KG1 (cell line): ENCODE data around the gene CTXN1.

Source experiments
- DNase-seq: peaks from one replicate; lab custom pipeline; 2025; lab: John Stamatoyannopoulos, UW

The CTXN1 gene

DNA sequence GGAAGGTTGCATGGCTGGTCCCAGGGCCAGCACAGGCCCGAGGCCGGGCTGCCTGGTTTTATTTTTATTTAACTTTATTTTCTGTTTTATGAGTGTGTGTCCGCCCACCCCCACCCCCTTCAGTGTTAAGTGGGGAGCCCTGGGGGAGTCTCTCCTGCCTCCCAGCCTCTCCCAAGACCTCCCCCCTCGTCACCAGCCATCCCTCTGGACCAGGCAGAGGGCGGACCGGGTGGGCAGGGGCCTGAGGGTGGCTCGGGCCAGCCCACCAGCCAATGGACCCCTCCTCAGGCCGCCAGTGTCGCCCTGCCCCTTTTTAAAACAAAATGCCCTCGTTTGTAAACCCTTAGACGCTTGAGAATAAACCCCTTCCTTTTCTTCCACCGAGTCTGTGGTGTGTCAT, 11.8 kb downstream of the CTXN1 start:
- DNase-seq: no peak

DNA sequence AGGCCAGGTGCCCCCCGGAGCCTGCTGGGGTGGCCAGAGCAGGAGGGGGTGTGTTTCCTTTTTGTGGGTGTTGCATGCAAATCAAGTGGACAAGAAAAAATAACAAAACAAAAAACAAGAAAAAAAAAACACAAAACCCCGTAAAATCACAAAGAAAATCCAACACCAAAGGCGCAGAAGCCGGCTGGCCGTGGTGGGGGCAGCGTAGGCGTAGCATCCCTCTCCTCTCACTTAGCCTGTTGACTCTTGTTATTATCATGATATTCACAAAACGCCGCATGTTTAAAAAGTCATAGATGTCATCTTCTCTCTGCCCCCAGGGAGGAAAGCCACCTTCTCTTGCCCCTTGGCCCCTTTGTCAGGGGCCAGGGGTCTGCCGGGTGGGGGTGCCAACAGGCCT, 12.3 kb downstream of the CTXN1 start:
- no peak for DNase-seq

DNA sequence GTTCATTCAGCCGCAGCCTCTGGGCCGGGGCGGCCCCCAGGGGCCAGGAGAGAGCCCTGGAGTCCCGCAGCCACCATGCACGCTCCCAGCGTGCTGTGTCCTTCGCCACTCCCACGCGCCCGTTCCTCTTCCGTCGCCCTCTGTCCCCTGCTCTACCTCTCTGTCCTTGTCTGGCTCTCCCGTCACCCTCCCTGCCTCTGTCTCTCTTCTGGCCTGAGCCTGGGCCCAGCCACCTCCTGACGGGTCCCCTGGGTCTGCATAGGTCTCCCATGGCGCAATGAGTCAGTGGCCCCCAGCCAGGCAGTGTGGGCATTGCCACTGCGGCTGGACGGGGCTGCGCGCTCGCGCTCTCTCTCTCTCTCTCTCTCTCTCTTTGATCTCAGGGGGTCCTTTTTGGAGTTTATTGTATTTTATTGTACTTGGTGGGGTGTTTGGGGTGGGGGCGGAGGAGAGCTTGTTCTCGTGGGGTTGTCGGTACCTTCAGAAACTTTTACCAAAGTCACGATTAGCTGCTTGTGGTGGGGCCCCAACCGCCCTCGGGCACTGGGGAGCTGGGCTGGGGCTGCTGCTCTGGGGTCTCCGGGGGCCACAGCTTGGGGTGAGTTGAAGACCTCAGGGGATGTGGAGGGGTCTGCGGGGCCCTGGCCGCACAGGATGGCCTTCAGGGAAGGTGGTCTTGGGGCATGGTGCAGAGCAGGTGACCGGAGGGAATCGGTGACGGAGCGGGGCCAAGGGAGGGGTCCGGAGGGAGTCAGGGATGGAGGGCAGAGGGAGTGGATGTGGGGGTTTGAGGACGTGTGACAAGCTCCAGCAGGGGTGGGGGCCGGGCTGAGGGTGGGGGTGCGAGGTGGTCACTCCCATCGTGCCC, 13.0 kb downstream of the CTXN1 start:
- DNase-seq: no peak

DNA sequence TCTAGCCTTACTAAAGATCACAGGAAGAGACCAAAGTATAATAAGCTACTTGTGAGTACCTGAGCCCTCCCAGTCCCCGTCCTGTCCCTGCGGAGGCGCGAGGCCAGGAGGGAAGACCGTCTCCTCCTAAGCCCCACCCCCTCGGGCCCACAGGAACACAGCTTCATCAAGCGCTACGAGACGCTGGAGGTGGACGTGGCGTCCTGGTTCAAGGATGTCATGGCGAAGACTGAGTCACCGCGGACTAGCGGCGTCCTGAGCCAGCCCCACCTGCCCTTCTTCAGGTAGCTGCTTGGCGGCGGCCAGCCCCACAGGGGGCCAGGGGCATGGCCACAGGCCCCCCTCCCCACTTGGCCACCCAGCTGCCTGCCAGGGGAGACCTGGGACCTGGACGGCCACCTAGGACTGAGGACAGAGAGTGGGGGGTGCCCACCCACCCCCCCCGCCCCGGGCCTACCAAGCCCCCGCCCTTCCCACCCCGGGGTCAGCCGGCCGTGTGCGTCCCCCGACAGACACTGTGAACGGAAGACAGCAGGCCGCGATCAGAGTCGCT, 13.7 kb downstream of the CTXN1 start:
- no peak for DNase-seq

DNA sequence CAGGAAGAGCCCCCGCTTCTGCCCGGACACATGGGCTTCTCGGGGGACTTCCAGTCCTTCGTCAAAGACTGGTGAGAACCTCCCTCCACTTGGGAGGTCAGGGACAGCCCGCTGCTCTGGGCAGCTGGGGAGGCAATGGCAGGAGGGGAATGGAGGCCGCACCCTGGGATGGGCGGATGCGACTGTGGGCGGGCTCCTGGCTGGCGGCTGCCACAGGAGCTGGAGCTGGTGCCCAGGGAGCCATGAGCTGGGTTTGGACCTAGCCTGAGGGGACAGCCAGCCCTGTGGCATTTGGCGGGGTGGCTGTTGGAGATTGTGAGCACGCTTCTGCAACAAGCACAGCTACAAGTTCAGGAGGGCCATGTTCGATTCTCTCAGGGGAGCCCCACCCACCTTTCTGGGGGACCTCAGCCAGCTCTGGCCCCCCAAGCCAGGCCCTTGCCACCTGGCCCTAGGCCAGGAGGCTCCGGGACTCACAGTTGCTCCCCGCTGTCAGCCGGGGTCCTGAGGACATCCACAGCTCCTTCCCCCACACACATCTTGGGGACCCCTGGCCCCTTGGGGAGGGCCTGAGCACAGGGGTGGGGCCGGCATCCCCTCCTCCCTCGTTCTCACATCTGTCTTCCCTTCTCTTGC, 14.3 kb downstream of the CTXN1 start:
- DNase-seq: no peak

DNA sequence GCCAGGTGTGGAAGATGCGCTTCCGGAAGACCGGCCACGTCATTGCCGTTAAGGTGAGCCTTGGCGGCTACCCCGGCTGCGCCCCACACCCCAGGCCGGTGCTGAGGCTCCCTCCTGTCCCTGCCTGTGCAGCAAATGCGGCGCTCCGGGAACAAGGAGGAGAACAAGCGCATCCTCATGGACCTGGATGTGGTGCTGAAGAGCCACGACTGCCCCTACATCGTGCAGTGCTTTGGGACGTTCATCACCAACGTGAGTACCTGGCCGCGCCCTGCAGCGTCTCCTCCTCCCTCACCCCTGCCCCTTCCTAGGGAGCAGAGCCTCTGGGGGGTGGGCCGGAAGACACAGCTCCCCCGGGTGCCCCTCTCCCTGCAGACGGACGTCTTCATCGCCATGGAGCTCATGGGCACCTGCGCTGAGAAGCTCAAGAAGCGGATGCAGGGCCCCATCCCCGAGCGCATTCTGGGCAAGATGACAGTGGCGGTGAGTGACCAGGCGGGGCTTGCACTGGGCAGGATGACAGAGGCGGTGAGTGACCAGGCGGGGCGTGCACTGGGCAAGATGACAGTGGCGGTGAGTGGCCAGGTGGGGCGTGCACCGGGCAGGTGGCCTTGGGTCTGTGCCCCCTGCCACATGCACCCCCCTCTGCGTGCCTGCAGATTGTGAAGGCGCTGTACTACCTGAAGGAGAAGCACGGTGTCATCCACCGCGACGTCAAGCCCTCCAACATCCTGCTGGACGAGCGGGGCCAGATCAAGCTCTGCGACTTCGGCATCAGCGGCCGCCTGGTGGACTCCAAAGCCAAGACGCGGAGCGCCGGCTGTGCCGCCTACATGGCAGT, 15.4 kb downstream of the CTXN1 start:
- no peak for DNase-seq

DNA sequence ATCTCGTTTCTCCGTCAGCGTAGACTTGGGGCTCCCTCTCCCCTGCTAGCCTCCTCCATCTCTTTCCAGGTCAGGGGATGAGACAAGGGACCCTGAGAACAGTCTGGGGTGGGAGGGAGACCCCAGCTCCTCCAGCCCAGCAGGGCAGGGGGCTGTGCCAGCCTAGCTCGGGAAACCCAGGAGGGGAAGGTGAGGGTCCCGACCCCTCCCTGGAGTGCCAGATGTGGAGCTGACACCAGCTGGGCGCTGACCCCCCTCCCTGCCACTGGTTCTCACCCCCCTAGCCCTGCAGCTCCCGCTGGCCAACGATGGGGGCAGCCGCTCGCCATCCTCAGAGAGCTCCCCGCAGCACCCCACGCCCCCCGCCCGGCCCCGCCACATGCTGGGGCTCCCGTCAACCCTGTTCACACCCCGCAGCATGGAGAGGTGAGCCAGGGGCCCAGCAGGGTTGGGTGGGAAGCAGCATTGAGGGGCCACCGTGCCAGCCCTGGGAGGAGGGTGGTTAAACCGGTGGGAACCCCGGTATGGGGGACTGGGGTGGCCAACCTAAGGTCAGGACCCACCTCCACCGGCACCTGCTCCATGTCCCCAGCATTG, 16.4 kb downstream of the CTXN1 start:
- no peak for DNase-seq

DNA sequence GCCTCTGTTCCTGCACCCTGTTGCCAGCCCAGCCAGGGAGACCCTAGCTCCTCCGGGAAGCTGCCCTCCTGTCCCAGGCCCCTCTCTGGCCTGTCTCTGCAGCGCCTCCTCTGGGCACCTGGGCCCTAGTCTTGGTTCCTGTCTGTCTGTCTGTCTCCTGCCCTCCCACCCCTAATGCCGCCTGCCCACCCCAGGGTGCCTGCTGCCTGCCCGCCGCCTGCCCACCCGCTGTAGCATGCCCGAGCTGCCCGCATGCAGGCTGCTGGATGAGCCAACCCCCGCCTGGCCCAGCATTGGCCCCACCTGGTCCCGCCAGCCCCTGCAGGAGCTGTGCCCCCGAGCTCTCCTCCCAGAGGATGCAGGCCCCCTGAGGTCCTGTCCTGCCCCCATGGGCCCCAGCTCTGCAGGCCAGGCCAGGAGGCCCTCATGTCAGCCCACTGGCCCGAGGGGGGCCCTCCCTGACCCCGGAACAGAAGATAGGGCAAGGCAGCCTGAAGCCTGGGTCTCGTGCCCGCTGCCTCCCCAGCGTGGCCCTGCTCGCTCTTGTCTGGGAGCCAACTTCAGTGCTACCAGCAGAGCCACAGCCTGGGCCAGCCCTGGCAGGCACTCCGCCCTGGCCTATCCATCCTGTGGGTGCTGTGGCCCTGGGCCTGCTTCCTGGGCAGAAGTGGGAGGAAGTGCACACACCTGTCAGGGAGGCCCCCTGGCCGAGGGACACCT, 17.0 kb downstream of the CTXN1 start:
- DNase-seq: no peak

DNA sequence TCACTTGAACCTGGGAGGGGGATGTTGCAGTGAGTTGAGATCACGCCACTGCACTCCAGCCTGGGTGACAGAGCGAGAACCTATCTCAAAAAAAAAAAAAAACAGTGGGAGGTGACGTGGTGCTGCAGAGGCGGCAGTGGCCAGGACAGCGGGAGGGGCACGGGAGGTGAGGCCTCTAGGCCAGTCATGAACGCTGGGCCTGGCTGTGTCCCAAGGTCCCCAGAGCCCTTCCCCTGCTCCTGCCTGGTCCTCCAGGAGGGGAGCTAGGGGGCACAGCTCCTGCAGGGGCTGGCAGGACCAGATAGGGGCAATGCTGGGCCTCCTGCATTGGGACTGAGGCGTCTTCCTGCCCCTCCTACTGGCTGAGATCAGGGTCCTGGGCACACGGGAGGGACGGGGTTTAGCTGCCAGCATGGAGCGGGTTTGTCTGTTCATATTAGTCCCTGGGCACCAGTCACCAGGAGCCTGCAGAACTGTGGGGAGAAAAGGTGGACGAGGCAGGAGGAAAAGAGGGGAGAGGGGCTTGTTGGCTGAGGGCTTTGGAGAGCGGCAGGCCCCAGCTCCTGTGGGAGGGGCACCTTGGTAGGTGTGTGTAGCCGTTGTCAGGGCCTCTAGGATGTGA, 17.7 kb downstream of the CTXN1 start:
- no peak for DNase-seq

DNA sequence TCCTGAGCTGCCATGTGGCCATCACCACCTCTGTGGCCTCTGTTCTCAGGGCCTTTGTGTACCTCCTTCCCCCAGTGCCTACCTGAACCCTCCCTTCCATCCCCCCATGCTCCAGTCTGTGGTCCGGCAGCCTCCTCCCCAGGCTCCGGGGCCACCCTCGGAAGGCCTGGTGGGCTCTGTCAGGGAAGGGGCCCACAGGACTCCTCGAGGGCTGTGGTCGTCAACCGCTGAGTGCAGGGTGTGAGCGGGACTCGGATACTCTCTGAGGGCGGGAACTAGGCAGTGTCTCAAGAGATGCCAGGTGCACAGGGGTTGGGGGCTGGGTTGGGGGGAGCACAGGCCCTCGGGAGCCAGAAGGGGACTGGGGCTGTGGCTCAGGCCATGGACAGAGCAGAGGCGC, 18.4 kb downstream of the CTXN1 start:
- DNase-seq: no peak

DNA sequence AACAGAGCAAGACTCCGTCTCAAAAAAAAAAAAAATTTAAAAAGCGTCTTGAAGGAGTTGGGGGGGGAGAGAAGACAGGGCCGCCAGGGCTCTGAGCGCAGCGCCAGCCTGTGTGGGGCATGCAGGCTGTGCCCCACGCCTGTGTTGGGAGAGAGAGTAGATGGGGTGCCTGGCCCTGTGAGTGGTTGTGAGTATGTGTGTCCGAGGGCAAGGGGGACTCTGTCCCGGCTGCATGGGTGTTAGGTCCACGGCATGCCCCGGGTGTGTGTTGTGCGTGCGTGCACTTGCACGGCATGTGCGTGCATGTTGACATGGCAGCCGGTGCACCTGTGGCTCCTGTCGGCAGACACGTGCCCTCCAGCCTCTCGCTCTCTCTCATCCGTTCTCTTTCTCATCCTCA, 18.8 kb downstream of the CTXN1 start:
- no peak for DNase-seq

DNA sequence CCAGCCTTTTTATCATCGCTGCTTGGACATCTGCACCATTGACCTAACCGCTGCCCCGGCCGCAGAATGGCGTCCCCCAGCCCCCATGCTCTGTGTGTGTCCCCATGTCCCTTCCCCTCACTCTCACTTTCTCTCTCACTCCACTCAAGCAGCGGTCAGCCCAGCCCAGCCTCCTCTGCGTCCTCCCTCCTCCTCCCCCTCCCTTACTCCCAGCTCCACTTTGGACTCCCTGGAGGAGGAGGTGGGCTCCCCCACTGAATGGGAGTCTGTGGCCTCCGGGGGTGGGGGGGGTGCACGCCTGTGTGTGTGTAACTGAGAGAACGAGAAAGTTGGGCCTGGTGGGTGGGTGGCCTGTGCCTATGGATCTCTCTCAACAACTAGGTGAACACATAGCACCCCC, 20.1 kb downstream of the CTXN1 start:
- no peak for DNase-seq

DNA sequence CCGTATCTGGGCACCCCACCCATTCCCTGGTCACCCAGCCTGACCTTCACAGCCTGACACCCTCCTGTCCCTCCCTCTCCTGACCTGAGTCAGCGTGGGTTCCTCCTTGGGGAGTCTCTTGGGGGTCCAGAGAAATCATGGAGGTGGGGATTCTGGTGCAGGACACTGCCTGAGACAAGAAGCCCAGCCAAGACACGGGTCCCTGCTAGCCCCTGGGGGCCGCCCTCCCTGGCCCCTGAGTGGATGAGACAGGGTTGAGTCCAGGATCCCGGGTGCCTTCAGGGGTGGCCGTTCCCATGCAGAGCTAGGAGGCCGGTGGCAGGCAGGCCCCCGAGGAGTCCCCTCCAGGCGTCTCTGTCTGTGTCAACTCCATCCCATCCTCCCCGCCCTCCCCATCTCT, 20.7 kb downstream of the CTXN1 start:
- no peak for DNase-seq

DNA sequence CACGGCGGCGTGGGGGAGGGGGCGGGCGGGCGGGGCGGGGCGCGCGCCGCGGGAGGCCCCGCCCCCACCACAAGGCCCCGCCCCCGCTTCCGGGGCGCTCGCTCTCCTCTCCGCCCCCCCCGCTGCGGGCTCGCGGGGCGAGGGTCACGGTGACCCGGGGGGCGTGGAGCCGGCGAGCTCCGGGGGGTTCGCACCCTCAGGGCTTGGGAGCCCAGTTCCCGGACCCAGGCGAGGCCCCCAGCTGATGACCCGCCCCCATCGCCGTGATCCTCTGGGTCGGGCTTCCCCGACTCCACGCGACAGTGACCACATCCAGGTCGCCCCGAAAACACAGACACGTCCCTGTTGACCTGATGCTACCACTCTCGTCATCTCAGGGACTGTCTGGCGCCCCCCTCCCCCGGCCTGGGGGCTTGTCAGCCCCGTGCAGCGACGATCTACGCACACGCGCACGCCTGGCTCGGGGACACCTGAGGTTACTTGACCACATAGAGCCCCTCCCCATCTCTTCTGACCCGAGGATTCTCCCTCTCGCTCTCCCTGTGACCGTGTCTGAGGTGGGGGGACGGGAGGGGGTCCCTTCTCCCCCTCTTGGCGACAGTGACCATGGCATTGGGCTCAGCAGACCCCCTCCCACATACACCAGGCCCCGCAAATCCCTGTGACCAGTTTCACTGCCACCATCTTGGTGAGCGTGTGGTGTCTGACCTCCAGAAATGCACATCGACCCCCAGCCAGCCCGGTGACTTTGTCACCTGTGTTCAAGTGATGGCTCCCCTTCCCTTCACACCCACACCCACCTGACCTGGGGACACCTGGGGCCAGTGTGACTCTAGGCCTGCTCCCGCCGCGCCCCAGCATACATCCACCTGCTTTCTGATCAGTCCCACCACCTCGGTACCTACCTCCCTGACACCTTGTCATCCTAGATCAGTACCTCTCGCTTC, 21.6 kb downstream of the CTXN1 start:
- no peak for DNase-seq

DNA sequence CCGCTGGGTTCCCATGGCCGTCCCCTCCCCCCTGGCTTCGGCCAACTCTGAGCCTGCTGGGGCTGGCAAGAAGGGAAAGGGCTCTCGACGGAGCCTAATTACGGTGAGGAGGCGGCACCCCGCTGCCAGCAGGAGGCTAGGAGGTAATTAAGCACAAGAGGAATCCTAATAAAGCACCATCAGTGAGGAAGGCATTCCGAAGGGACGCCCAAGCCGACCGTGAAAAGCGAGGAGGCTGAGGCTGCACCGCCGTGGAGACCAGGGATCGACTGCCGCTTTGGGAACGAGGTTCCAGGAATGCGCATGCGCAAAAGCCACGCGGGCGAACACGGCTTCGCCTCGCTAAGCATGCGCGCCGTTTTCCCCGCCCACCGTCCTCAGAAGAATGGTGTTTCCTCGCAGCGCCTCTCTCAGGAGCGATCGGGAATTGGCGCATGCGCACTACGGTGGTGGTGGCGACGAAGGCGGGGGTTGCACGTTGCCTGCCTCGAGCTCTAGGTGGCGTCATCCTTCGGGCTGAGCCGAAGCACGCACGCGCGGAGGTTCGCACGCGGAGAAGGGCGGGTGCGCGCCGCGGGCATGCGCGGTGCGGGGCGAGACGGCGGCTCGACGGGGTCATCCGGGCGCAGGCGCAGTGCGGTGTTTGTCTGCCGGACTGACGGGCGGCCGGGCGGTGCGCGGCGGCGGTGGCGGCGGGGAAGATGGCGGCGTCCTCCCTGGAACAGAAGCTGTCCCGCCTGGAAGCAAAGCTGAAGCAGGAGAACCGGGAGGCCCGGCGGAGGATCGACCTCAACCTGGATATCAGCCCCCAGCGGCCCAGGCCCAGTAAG, 22.5 kb downstream of the CTXN1 start, which contains the start of gene MAP2K7:
MAP2K7 (plus strand) TSS at position 634 of the 830 bp plus-strand sequence; CDS start at position 702, 68 bp downstream.
- DNase-seq: peak; percentile 99

DNA sequence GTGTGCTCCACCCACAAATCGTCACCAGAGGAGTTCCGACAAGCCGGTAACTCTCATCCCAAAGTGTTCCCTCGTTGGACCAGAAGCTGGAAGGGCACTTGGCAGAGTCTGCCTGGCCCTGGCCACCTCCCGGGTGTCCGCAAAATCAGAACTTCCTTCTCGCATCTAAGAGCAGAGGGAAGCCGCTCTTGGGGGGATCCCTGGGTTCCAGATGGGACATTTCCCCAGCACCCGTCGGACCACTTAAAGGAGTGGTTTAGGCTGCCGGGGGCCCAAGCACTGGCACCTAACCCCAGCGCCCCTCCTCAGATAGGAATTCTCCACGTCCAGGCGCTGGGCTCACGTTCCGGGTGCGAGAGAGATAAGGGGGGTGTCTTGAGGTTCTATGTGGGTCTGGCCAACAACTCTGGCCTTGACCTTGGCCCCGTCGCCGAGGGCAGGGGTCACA, 23.1 kb downstream of the CTXN1 start:
- no peak for DNase-seq

DNA sequence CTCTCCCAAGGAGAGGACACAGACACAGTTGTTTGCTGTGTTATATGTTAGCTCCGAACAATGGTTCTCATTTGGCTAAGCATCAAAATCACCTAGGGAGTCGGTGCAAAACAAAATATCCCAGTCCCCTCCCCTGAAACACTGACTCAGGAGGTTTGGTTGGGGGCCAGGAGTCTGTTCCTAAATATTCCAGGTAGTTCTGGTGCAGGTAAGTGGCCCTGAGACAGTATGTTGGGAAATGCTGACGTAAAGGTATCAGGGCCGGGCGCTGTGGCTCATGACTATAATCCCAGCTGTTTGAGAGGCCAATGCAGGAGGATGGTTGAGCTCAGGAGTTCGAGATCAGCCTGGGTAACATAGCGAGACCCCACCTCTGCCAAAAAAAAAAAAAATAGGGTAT, 24.6 kb downstream of the CTXN1 start:
- DNase-seq: no peak

DNA sequence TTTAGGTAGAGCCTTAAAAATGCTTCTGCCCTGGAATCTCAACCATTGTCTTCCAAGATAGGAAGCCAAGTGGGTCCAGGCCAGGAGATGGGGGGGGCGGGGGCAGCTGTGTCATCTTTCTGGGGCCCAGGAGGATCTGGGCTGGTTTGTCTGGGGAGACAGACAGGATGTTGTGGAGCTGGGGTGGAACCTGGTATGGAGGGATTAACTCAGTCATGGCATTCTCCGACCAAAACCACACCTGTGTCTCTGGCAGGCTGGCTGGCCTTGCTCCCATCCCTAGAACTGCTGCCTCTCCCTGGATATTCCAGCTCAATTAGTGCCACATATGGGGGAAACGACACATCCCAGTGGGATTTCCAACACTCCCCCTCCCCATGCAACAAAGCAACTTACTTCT, 25.0 kb downstream of the CTXN1 start:
- DNase-seq: no peak

DNA sequence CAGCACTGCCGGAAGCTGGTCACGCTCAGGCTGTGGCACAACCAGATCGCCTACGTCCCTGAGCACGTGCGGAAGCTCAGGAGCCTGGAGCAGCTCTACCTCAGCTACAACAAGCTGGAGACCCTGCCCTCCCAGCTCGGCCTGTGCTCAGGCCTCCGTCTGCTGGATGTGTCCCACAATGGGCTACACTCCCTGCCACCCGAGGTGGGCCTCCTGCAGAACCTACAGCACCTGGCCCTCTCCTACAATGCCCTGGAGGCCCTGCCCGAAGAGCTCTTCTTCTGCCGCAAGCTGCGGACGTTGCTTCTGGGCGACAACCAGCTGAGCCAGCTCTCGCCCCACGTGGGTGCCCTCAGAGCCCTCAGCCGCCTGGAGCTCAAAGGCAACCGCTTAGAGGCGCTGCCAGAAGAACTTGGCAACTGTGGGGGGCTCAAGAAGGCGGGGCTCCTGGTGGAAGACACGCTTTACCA, 25.5 kb downstream of the CTXN1 start:
- DNase-seq: no peak
